Tibial nerve (tissue), 4 donors: ENCODE results near the gene HAPSTR1.

Experiments used
- EP300 ChIP-seq, 2 donors: sonication (generic); formaldehyde crosslinking; IDR thresholded peaks; one replicate each; pipeline ENCODE4 v1.6.1; 2017; ENCODE audit warnings: antibody characterized with exemption in 2 of 2, mild to moderate bottlenecking in 1 of 2
- POLR2A ChIP-seq, 2 donors: fragments of 450-650 bp; IDR thresholded peaks; one replicate each; pipeline ENCODE4 v1.6.1; 2017; ENCODE audit warnings: antibody characterized with exemption in 2 of 2, mild to moderate bottlenecking in 2 of 2, moderate library complexity in 2 of 2
- TF ChIP-seq, protein P1 (sequence below), 5 experiments: fragments of 200-600 bp in 3 of 5; fragments of 450-650 bp in 2 of 5; sonication (generic) in 3 of 5; IDR thresholded peaks; one replicate each; pipeline ENCODE4 v1.5.1; 2016 to 2019; ENCODE audit warnings: antibody characterized with exemption in 5 of 5, mild to moderate bottlenecking in 3 of 5, moderate library complexity in 2 of 5

DNA sequence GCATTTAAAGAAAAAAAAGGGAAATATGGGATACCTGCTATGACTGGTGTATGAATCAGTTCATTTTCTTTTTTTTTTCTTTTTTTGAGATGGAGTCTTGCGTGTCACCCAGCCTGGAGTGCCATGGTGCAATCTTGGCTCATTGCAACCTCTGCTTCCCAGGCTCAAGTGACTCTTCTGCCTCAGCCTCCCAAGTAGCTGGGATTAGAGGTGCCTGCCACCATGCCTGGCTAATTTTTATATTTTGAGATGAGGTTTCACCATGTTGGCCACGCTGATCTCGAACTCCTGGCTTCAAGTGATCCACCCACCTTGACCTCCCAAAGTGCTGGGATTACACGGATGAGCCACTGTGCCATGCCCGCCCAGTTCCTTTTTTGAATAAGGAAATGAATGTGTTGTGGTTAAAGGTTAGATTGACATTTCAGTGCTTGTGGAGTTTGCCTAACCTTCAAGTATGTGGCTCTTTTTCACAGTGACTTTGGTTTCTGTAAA is 7.7 kb downstream of the HAPSTR1 start:
- no peak for TF ChIP-seq POLR2A (IDR thresholded peaks at IDR 0.05)
- no peak for TF ChIP-seq EP300 (IDR thresholded peaks at IDR 0.05)
- TF ChIP-seq, protein P1, sequence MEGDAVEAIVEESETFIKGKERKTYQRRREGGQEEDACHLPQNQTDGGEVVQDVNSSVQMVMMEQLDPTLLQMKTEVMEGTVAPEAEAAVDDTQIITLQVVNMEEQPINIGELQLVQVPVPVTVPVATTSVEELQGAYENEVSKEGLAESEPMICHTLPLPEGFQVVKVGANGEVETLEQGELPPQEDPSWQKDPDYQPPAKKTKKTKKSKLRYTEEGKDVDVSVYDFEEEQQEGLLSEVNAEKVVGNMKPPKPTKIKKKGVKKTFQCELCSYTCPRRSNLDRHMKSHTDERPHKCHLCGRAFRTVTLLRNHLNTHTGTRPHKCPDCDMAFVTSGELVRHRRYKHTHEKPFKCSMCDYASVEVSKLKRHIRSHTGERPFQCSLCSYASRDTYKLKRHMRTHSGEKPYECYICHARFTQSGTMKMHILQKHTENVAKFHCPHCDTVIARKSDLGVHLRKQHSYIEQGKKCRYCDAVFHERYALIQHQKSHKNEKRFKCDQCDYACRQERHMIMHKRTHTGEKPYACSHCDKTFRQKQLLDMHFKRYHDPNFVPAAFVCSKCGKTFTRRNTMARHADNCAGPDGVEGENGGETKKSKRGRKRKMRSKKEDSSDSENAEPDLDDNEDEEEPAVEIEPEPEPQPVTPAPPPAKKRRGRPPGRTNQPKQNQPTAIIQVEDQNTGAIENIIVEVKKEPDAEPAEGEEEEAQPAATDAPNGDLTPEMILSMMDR (IDR thresholded peaks at IDR 0.05): no peak
